GM23338 (cell line): ENCODE data around the gene POPDC3. TPM values are rescaled to one million over a fixed set of nuclear protein-coding genes. Genes with fewer than 3 reads are reported as not detected.
A peak's percentile ranks its signal among the peaks of the same experiment; 100 is the strongest.

ENCODE experiments used
- ATAC-seq: fragments of 200-7000 bp; cut with Tn5 transposase; 3 replicates; pipeline ENCODE4 v1.9.1; 2020
- DNase-seq: peaks from one replicate; pipeline ENCODE4 v3.0.0-alpha.2; 2015; ENCODE audit warnings: low spot score
- H2AFZ ChIP-seq: fragments of 200-600 bp; sonication (generic); 2 replicates; pipeline ENCODE4 v1.8.0; 2016; ENCODE audit warnings: antibody characterized with exemption, mild to moderate bottlenecking, moderate library complexity
- H3F3A ChIP-seq: fragments of 200-600 bp; sonication (generic); replicated peaks from 2 replicates; pipeline ENCODE4 v1.8.0; 2017; ENCODE audit warnings: antibody characterized with exemption, mixed run types, low read depth
- H3K27ac ChIP-seq: fragments of 200-600 bp; sonication (generic); 2 replicates; pipeline ENCODE4 v1.6.1; 2016; ENCODE audit warnings: low read depth
- H3K27me3 ChIP-seq: fragments of 200-600 bp; sonication (generic); 2 replicates; pipeline ENCODE4 v1.8.0; 2016; ENCODE audit warnings: mild to moderate bottlenecking, mixed run types, moderate library complexity; ENCODE audit not compliant: insufficient read depth
- H3K36me3 ChIP-seq: fragments of 200-600 bp; sonication (generic); 2 replicates; pipeline ENCODE4 v1.8.0; 2016; ENCODE audit warnings: mild to moderate bottlenecking; ENCODE audit not compliant: insufficient read depth
- H3K4me1 ChIP-seq: fragments of 200-600 bp; sonication (generic); 2 replicates; pipeline ENCODE4 v1.8.0; 2016; ENCODE audit warnings: mild to moderate bottlenecking, moderate library complexity; ENCODE audit not compliant: insufficient read depth
- H3K4me2 ChIP-seq: fragments of 200-600 bp; sonication (generic); 2 replicates; pipeline ENCODE4 v1.7.1; 2017; ENCODE audit warnings: mixed run types
- H3K4me3 ChIP-seq: fragments of 200-600 bp; sonication (generic); 2 replicates; pipeline ENCODE4 v1.6.1; 2016; ENCODE audit warnings: mixed run types
- H3K79me2 ChIP-seq: fragments of 200-600 bp; sonication (generic); replicated peaks from 2 replicates; pipeline ENCODE4 v1.8.0; 2017; ENCODE audit warnings: mild to moderate bottlenecking; ENCODE audit not compliant: insufficient read depth
- H3K9me2 ChIP-seq: fragments of 200-600 bp; sonication (generic); 2 replicates; pipeline ENCODE4 v1.8.0; 2017; ENCODE audit not compliant: insufficient read depth
- H4K20me1 ChIP-seq: fragments of 200-600 bp; sonication (generic); replicated peaks from 2 replicates; pipeline ENCODE4 v1.8.0; 2017; ENCODE audit warnings: mild to moderate bottlenecking; ENCODE audit not compliant: insufficient read depth
- H3K27ac Mint-ChIP-seq: 2 replicates; pipeline ENCODE4 v1.8.0; 2020; ENCODE audit warnings: inconsistent platforms, mild to moderate bottlenecking, moderate library complexity, mixed read lengths
- H3K27me3 Mint-ChIP-seq: 3 replicates; pipeline ENCODE4 v1.8.0; 2022; ENCODE audit warnings: low read depth, mild to moderate bottlenecking, moderate library complexity, mixed read lengths, inconsistent platforms; ENCODE audit not compliant: insufficient read depth, poor library complexity
- H3K36me3 Mint-ChIP-seq: 3 replicates; pipeline ENCODE4 v1.8.0; 2021; ENCODE audit warnings: low read depth, mild to moderate bottlenecking, inconsistent platforms, moderate library complexity, mixed read lengths
- H3K4me1 Mint-ChIP-seq: 3 replicates; pipeline ENCODE4 v1.8.0; 2020; ENCODE audit warnings: mild to moderate bottlenecking, inconsistent platforms, mixed read lengths
- H3K4me3 Mint-ChIP-seq: 3 replicates; pipeline ENCODE4 v1.8.0; 2021; ENCODE audit warnings: moderate library complexity, mild to moderate bottlenecking, inconsistent platforms, mixed read lengths
- H3K9me3 Mint-ChIP-seq: 3 replicates; pipeline ENCODE4 v1.8.0; 2020; ENCODE audit warnings: moderate library complexity, mild to moderate bottlenecking, inconsistent platforms, mixed read lengths
- CREB1 ChIP-seq: fragments of 250-450 bp; sonication (Bioruptor Pico); IDR thresholded peaks from 2 replicates; pipeline ENCODE4 v1.5.0; 2020; ENCODE audit warnings: low read depth, mild to moderate bottlenecking, moderate library complexity
- JUNB ChIP-seq: IDR thresholded peaks from one replicate; pipeline ENCODE4 v1.6.1; 2016; ENCODE audit warnings: antibody characterized with exemption; ENCODE audit not compliant: unreplicated experiment
- NANOG ChIP-seq: IDR thresholded peaks from 2 replicates; pipeline ENCODE4 v1.6.1; 2016; ENCODE audit warnings: antibody characterized with exemption, borderline replicate concordance
- STAT1 ChIP-seq: IDR thresholded peaks from one replicate; pipeline ENCODE4 v1.6.1; 2016; ENCODE audit warnings: antibody characterized with exemption; ENCODE audit not compliant: unreplicated experiment
- ZNF114 ChIP-seq: fragments of 250-450 bp; sonication (Bioruptor Pico); IDR thresholded peaks from 2 replicates; pipeline ENCODE4 v1.5.0; 2020; ENCODE audit warnings: mild to moderate bottlenecking, moderate library complexity
- ZNF331 ChIP-seq: fragments of 250-450 bp; sonication (Bioruptor Pico); IDR thresholded peaks from 2 replicates; pipeline ENCODE4 v1.5.0; 2020; ENCODE audit warnings: low read depth, mild to moderate bottlenecking, moderate library complexity
- polyA plus RNA-seq: library from polyadenylated mRNA; unstranded; fragments of >200 nt; fragmentation: Nextera tagmentation; extraction: Ambion mirVana; gene quantifications from 2 replicates; pipeline ENCODE4 v1.2.1, GENCODE V29; 2016
- total RNA-seq: library from RNA; depleted of rRNA; stranded (reverse); fragments of >200 nt; shearing (Covaris generic); gene quantifications from 2 replicates; pipeline ENCODE4 v1.2.3, GENCODE V29; 2014
- TF ChIP-seq, protein P1 (sequence below): IDR thresholded peaks from one replicate; pipeline ENCODE4 v1.6.1; 2018; ENCODE audit warnings: antibody characterized with exemption; ENCODE audit not compliant: unreplicated experiment
- TF ChIP-seq, protein P2 (sequence below): IDR thresholded peaks from 2 replicates; pipeline ENCODE4 v1.6.1; 2016; ENCODE audit warnings: antibody characterized with exemption
- TF ChIP-seq, protein P3 (sequence below), 2 experiments: fragments of 200-600 bp in 1 of 2; sonication (generic) in 1 of 2; conservative IDR thresholded peaks; 2 replicates each; pipeline versions ENCODE4 v1.5.1 to v1.6.1; 2016 to 2017; ENCODE audit warnings: antibody characterized with exemption in 2 of 2, low read depth in 2 of 2, mild to moderate bottlenecking in 2 of 2, moderate library complexity in 1 of 2
- TF ChIP-seq, protein P4 (sequence below): fragments of 250-450 bp; sonication (Bioruptor Pico); IDR thresholded peaks from 2 replicates; pipeline ENCODE4 v1.5.0; 2020; ENCODE audit warnings: mild to moderate bottlenecking, moderate library complexity

The POPDC3 gene
- total and polyA plus RNA-seq, 2 experiments from 2014 or later: 5.1 to 5.7 TPM

DNA sequence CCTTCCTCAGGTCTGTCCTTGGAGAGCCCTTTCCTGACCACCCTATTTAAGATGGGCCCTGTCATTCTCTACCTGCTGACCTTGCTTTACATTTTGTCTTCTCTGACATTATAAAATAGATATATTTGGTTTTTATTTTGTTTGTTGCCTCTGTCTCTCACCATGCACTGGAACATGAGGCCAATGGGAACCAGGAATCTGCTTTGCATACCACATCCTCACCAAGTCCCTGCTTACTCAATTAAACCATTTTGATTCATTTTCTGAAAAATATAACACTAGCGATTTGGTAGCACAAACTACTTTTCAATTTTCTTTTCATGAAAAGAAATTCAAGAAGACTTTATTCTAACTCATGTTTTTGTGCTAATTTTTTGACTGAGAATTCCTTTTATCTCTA is 32.8 kb upstream of the POPDC3 start:
- H2AFZ ChIP-seq: peak overlapping the region; percentile 39; the same call in 1 of the 2 replicates
- H3F3A ChIP-seq: no peaks in the 10 kb centered on the region
- Mint-ChIP-seq H3K27me3 (no peaks in the 10 kb centered on the region), H3K9me3 (no peaks in the 10 kb centered on the region), H3K27ac (no peak overlapping the region), H3K36me3 (no peaks in the 10 kb centered on the region), H3K4me1 (0 out of 3 replicates have a peak, but pooled peaks cover 3% of the 10 kb centered on the region), H3K4me3 (no peak overlapping the region)
- H3K9me2 ChIP-seq: no peaks in the 10 kb centered on the region
- H3K4me3 ChIP-seq: no peak overlapping the region
- H3K79me2 ChIP-seq: no peaks in the 10 kb centered on the region
- no peak overlapping the region for H3K27ac ChIP-seq
- 0 out of 2 replicates have a peak, but pooled peaks cover 3% of the 10 kb centered on the region for H3K4me1 ChIP-seq
- no peaks in the 10 kb centered on the region for H3K27me3 ChIP-seq
- ATAC-seq (no peak), DNase-seq (no peak)
- H4K20me1 ChIP-seq: no peaks in the 10 kb centered on the region
- H3K36me3 ChIP-seq: no peaks in the 10 kb centered on the region
- H3K4me2 ChIP-seq: no peak overlapping the region
- TF ChIP-seq, protein P1, sequence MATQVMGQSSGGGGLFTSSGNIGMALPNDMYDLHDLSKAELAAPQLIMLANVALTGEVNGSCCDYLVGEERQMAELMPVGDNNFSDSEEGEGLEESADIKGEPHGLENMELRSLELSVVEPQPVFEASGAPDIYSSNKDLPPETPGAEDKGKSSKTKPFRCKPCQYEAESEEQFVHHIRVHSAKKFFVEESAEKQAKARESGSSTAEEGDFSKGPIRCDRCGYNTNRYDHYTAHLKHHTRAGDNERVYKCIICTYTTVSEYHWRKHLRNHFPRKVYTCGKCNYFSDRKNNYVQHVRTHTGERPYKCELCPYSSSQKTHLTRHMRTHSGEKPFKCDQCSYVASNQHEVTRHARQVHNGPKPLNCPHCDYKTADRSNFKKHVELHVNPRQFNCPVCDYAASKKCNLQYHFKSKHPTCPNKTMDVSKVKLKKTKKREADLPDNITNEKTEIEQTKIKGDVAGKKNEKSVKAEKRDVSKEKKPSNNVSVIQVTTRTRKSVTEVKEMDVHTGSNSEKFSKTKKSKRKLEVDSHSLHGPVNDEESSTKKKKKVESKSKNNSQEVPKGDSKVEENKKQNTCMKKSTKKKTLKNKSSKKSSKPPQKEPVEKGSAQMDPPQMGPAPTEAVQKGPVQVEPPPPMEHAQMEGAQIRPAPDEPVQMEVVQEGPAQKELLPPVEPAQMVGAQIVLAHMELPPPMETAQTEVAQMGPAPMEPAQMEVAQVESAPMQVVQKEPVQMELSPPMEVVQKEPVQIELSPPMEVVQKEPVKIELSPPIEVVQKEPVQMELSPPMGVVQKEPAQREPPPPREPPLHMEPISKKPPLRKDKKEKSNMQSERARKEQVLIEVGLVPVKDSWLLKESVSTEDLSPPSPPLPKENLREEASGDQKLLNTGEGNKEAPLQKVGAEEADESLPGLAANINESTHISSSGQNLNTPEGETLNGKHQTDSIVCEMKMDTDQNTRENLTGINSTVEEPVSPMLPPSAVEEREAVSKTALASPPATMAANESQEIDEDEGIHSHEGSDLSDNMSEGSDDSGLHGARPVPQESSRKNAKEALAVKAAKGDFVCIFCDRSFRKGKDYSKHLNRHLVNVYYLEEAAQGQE: no peak

DNA sequence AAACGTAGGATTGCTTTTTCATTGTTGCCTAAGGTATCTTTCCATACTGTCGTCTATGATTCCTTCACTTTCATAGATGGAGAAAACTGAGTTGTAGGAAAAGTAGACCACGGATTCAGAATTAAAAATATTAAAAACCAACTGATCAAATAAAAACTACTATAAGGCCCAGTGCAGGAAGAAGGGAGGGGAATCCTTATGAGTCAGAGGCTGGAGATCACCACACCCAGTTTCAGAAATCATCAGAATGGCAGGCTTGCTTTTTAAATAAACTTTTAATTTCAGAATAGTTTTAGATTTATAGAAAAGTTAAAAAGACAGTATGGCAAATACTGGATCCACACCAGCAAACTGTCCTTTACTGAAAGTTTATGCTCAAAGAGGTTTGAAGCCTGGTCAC is 32.0 kb upstream of the POPDC3 start:
- Histone ChIP-seq H3K27me3 (no peaks in the 10 kb centered on the region), H2AFZ (peak overlapping the region; percentile 39; the same call in 1 of the 2 replicates), H3K9me2 (no peaks in the 10 kb centered on the region), H3K79me2 (no peaks in the 10 kb centered on the region), H3K36me3 (no peaks in the 10 kb centered on the region), H3K4me1 (0 out of 2 replicates have a peak, but pooled peaks cover 3% of the 10 kb centered on the region), H3F3A (no peaks in the 10 kb centered on the region), H3K4me2 (no peak overlapping the region), H4K20me1 (no peaks in the 10 kb centered on the region), H3K27ac (no peak overlapping the region), H3K4me3 (no peak overlapping the region)
- no peak overlapping the region for H3K27ac Mint-ChIP-seq
- no peaks in the 10 kb centered on the region for H3K36me3 Mint-ChIP-seq
- H3K4me1 Mint-ChIP-seq: 0 out of 3 replicates have a peak, but pooled peaks cover 3% of the 10 kb centered on the region
- no peaks in the 10 kb centered on the region for H3K9me3 Mint-ChIP-seq
- ATAC-seq: no peak
- H3K4me3 Mint-ChIP-seq: no peak overlapping the region
- no peak for DNase-seq
- no peaks in the 10 kb centered on the region for H3K27me3 Mint-ChIP-seq
- TF ChIP-seq JUNB (no peak), NANOG (no peak), STAT1 (no peak), ZNF331 (CRISPR knock-in tag) (no peak), ZNF114 (CRISPR knock-in tag) (no peak), CREB1 (CRISPR knock-in tag) (no peak)
- TF ChIP-seq, protein P2, sequence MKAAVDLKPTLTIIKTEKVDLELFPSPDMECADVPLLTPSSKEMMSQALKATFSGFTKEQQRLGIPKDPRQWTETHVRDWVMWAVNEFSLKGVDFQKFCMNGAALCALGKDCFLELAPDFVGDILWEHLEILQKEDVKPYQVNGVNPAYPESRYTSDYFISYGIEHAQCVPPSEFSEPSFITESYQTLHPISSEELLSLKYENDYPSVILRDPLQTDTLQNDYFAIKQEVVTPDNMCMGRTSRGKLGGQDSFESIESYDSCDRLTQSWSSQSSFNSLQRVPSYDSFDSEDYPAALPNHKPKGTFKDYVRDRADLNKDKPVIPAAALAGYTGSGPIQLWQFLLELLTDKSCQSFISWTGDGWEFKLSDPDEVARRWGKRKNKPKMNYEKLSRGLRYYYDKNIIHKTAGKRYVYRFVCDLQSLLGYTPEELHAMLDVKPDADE: no peak
- TF ChIP-seq, protein P3, sequence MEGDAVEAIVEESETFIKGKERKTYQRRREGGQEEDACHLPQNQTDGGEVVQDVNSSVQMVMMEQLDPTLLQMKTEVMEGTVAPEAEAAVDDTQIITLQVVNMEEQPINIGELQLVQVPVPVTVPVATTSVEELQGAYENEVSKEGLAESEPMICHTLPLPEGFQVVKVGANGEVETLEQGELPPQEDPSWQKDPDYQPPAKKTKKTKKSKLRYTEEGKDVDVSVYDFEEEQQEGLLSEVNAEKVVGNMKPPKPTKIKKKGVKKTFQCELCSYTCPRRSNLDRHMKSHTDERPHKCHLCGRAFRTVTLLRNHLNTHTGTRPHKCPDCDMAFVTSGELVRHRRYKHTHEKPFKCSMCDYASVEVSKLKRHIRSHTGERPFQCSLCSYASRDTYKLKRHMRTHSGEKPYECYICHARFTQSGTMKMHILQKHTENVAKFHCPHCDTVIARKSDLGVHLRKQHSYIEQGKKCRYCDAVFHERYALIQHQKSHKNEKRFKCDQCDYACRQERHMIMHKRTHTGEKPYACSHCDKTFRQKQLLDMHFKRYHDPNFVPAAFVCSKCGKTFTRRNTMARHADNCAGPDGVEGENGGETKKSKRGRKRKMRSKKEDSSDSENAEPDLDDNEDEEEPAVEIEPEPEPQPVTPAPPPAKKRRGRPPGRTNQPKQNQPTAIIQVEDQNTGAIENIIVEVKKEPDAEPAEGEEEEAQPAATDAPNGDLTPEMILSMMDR (conservative IDR thresholded peaks at IDR 0.05; ENCODE audit: low read depth in 2 of 2): no peak
- TF ChIP-seq, protein P4, sequence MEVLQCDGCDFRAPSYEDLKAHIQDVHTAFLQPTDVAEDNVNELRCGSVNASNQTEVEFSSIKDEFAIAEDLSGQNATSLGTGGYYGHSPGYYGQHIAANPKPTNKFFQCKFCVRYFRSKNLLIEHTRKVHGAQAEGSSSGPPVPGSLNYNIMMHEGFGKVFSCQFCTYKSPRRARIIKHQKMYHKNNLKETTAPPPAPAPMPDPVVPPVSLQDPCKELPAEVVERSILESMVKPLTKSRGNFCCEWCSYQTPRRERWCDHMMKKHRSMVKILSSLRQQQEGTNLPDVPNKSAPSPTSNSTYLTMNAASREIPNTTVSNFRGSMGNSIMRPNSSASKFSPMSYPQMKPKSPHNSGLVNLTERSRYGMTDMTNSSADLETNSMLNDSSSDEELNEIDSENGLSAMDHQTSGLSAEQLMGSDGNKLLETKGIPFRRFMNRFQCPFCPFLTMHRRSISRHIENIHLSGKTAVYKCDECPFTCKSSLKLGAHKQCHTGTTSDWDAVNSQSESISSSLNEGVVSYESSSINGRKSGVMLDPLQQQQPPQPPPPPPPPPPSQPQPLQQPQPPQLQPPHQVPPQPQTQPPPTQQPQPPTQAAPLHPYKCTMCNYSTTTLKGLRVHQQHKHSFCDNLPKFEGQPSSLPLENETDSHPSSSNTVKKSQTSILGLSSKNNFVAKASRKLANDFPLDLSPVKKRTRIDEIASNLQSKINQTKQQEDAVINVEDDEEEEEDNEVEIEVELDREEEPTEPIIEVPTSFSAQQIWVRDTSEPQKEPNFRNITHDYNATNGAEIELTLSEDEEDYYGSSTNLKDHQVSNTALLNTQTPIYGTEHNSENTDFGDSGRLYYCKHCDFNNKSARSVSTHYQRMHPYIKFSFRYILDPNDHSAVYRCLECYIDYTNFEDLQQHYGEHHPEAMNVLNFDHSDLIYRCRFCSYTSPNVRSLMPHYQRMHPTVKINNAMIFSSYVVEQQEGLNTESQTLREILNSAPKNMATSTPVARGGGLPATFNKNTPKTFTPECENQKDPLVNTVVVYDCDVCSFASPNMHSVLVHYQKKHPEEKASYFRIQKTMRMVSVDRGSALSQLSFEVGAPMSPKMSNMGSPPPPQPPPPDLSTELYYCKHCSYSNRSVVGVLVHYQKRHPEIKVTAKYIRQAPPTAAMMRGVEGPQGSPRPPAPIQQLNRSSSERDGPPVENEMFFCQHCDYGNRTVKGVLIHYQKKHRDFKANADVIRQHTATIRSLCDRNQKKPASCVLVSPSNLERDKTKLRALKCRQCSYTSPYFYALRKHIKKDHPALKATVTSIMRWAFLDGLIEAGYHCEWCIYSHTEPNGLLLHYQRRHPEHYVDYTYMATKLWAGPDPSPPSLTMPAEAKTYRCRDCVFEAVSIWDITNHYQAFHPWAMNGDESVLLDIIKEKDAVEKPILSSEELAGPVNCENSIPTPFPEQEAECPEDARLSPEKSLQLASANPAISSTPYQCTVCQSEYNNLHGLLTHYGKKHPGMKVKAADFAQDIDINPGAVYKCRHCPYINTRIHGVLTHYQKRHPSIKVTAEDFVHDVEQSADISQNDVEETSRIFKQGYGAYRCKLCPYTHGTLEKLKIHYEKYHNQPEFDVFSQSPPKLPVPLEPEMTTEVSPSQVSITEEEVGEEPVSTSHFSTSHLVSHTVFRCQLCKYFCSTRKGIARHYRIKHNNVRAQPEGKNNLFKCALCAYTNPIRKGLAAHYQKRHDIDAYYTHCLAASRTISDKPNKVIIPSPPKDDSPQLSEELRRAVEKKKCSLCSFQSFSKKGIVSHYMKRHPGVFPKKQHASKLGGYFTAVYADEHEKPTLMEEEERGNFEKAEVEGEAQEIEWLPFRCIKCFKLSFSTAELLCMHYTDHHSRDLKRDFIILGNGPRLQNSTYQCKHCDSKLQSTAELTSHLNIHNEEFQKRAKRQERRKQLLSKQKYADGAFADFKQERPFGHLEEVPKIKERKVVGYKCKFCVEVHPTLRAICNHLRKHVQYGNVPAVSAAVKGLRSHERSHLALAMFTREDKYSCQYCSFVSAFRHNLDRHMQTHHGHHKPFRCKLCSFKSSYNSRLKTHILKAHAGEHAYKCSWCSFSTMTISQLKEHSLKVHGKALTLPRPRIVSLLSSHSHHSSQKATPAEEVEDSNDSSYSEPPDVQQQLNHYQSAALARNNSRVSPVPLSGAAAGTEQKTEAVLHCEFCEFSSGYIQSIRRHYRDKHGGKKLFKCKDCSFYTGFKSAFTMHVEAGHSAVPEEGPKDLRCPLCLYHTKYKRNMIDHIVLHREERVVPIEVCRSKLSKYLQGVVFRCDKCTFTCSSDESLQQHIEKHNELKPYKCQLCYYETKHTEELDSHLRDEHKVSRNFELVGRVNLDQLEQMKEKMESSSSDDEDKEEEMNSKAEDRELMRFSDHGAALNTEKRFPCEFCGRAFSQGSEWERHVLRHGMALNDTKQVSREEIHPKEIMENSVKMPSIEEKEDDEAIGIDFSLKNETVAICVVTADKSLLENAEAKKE (CRISPR knock-in tag): no peak
